OCI-LY7 (cell line): Measurements from ENCODE around the gene MT4.

ENCODE experiments used
- CTCF ChIP-seq: fragments of 200-600 bp; sonication (generic); conservative IDR thresholded peaks from 2 replicates; pipeline ENCODE4 v1.5.1; 2014; ENCODE audit warnings: mild to moderate bottlenecking, antibody characterized with exemption, low read length, moderate library complexity, mixed read lengths
- EZH2phosphoT487 ChIP-seq: fragments of 200-600 bp; sonication (generic); IDR thresholded peaks from 2 replicates; pipeline ENCODE4 v1.6.1; 2018; ENCODE audit warnings: low read depth, borderline replicate concordance, mild to moderate bottlenecking, mixed run types, antibody characterized with exemption, low read length, moderate library complexity, mixed read lengths

GRCh38 chr16:56588781-56589140 is 23.9 kb downstream of the MT4 start:
- TF ChIP-seq CTCF (no peak), EZH2phosphoT487 (no peak)
